ENCODE data around the gene CNN2.

Gene CNN2

DNA sequence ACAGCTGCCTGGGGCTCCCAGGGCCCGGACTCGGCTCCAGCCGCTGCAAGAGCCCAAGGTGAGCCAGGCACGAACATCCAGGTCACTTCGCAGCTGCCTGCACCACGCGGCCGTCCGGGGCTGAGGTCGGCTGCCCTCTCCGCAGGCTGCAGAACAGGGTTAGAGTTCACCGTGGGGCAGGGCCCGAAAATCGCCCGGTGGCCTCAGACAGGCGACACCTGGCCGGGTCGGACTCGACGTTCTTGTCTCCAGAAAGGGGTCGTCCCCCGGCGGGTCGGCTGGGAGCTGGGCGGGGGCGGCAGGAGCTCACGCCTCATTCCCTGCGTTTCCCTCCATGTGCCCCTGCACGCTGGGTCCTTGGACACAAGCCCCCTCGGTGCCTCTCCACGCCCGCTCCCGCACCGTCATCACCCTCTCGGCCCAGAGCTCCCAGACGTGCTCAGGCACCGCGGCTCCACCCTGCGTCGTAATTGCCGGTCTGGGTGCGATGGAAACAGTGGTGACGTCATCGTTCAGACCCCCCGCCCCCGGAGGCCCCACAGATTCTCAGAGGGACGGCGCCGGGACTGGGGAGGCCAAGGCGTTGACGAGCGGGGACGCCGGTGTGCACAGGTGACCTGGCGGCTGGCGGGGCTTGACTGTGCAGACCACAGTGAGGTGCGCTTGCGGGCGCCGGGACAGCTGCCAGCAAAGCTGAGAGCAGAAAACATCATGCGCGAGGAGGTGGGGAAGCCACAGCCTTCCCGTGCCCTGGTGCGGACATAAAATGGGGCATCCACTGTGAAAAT, 30.2 kb upstream of the CNN2 start:
- DNase-seq, result no peak

DNA sequence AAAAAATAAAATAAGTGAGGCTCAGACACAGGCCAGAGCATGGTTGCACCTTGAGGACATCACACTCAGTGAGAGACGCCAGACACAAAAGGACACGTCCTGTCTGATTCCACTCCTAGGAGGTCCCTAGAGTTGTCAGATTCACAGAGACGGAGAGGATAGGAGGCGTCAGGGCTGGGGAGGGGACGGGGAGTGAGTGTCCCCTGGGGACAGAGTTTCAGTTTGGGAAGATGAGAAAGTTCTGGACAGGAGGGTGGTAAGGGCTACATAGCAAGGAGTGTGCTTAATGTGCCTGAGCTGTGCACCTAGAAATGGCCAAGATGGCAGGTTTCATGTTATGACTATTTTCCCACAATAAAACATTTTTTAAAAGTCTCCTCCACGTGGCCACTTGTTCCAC, 28.3 kb upstream of the CNN2 start:
- no peak for DNase-seq

DNA sequence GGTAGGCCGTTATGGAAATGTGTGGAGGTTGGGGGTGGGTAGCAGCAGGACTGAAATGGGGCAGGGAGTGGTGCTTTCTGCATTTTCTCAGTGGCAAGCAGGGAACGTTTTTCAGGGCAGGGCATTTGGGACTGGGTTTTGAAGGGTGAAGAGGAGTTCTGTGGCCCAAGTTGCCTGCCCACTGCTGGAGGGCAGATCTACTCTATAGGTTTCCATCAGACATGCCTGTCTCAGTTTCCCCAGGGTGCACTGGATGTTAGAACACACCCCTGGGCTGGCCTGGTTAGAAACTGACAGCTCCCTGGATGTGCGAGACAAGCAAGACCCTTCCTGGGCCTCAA, 27.1 kb upstream of the CNN2 start:
- no peak for DNase-seq

DNA sequence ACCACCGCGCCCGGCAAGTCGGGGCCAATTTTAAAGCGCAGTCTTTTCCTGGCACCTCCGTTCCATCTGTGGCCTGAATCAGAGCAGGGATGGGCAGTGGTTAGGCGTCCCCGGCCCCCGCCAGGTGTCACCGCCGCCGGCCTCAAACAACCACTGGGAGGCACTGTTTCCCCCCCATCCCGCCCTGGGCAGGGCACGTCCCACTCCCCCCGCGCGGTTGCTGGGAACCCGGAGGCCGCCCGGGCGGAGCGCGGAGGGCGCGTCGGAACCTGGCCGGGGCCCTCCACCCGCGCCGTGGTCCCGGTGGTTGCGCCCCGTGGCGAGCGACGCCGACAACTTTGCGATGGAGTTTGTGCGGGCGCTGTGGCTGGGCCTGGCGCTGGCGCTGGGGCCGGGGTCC, 26.3 kb upstream of the CNN2 start, which contains the start of gene GRIN3B:
Gene GRIN3B, plus strand, starts transcription at position 325 of the 400 bp plus-strand sequence. Its CDS starts 19 bp downstream, at position 344.
- DNase-seq, result no peak

DNA sequence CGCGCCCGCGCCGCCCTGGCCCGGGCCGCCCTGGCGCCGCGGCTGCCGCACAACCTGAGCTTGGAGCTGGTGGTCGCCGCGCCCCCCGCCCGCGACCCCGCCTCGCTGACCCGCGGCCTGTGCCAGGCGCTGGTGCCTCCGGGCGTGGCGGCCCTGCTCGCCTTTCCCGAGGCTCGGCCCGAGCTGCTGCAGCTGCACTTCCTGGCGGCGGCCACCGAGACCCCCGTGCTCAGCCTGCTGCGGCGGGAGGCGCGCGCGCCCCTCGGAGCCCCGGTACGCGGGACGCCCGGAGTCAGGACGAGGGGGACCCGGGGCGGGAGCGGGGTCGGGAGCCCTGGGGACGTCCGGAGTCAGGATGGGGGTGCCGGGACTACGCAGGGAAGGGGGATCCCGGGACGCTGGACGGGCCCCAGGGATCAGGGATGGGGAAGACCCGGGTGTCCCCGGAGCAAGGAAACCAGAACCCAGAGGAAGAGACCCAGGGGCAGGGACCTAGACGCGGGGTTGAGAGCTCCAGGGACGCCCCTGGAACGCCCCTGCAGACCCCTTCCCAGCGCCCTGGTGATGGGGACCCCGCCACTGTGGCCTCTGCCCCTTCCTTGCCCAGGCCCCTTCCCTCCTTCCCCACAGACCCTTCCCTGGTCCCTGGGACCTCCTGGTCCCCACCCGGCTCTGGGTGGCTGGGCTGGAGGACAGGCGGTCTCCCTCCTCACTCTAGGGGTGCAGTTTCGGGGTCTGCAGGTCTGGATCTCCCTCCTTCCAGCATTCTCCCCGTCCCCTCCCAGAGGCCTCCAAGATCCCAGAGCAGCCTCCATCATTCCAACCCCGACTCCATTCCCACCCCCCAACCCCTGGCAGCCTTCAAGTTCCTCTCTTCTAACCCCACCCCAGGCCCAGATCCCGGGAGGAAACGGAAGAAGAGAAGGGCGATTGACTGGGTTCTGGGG, 25.5 kb upstream of the CNN2 start:
- no peak for DNase-seq

DNA sequence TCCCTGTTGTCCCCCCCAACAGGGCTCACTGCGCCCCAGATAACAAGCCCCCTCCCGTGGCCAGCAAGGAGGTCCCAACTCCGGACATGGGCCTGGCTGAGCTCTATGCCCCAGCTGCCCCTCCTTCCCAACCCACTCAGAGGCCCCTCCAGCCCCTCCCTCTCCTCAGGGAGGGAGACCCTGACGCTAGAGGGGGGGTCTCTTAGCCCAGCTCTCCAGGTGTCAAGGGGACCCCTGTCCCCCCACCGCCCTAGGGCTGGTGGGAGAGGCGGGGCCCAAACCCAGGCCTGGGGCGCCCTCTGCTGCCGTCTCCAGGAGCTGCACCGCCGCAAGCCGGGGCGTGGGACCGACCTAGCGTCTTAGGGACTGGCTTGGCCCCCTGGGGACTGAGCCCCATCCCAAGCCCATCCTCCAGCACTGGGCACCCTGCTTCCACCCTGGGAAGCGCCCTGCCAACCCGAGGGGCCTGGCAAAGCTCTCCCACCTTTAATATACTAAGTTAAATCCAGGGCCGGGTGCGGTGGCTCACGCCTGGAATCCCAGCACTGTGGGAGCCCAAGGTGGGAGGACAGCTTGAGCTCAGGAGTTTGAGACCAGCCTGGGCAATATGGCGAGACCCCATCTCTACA, 24.8 kb upstream of the CNN2 start:
- no peak for DNase-seq

DNA sequence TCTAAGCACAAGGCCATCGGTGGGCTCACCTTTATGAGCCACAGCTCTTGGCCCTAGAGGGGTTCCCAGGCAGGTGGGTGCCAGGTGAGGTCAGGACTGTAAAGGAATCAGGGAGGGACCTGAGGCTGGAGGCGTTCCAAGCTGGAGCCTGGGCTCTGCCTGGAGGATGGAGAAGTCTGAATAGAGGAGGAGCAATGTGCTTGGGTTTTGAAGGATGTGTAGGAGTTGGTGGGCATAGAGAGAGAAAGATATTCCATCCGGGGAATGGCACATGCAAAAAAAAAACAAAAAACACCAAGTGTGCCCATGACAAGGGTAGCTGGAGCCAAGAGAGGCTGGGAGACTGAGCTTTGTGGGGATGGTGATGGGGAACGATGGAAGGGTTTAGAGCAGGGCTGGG, 23.8 kb upstream of the CNN2 start:
- DNase-seq, result no peak

DNA sequence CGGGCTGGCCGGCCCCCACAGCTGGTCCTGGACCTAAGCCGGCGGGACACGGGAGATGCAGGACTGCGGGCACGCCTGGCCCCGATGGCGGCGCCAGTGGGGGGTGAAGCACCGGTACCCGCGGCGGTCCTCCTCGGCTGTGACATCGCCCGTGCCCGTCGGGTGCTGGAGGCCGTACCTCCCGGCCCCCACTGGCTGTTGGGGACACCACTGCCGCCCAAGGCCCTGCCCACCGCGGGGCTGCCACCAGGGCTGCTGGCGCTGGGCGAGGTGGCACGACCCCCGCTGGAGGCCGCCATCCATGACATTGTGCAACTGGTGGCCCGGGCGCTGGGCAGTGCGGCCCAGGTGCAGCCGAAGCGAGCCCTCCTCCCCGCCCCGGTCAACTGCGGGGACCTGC, 23.1 kb upstream of the CNN2 start:
- no peak for DNase-seq

DNA sequence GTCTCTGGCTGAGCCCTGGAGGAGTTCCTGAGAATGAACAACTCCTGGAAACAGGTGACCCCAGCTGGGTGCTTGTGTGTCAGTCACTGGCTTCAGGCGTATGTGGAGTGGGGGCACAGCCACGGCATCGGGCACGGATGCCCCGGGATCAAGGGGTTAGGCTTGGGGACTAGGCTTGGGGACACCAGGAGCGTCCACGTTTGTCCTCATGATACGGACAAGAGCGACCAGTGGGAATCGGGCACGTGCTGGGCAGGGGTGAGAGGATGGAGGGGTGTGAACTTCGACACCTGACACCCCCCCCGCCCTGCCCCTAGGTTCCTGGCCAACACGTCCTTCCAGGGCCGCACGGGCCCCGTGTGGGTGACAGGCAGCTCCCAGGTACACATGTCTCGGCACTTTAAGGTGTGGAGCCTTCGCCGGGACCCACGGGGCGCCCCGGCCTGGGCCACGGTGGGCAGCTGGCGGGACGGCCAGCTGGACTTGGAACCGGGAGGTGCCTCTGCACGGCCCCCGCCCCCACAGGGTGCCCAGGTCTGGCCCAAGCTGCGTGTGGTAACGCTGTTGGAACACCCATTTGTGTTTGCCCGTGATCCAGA, 22.1 kb upstream of the CNN2 start:
- no peak for DNase-seq

DNA sequence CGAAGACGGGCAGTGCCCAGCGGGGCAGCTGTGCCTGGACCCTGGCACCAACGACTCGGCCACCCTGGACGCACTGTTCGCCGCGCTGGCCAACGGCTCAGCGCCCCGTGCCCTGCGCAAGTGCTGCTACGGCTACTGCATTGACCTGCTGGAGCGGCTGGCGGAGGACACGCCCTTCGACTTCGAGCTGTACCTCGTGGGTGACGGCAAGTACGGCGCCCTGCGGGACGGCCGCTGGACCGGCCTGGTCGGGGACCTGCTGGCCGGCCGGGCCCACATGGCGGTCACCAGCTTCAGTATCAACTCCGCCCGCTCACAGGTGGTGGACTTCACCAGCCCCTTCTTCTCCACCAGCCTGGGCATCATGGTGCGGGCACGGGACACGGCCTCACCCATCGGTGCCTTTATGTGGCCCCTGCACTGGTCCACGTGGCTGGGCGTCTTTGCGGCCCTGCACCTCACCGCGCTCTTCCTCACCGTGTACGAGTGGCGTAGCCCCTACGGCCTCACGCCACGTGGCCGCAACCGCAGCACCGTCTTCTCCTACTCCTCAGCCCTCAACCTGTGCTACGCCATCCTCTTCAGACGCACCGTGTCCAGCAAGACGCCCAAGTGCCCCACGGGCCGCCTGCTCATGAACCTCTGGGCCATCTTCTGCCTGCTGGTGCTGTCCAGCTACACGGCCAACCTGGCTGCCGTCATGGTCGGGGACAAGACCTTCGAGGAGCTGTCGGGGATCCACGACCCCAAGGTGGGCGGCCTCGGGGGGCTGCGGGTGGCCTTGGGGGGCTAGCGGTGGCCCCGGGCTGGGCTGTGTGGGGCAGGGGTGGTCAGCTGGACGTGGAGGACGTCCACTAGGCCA, 21.4 kb upstream of the CNN2 start:
- no peak for DNase-seq

DNA sequence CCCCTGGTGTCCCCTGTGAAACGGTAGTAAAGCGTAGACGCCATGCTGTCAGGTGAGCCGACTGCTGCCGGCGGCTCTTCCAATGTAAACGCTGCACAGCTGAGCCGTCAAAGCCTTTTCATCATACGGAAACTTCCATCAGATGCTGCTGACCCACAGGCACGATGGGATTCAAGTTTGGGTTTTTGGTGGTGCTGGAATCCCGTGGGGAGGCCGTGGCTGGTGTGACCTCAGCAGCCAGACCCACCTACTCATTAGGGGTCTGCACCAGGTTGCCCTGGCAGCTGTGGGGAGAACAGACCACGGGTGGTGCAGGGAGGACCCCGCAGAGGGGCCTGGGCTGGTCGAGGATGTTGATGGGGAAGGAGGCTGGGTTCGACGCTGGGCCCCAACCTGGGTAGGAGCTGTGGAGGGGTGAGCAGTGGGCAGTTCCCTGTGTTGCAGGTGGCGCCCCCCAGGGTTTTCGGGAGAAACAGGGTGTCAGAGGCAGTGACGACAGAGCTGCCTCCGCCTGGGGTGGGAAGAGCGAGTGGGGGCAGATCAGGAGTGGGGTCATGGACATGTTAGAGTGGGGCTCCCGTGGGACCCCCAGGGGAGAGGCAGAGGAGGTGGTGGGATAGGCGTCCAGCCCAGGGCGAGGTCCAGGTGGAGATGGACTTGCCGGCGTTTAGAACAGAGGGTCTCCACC, 19.6 kb upstream of the CNN2 start:
- DNase-seq, result no peak

DNA sequence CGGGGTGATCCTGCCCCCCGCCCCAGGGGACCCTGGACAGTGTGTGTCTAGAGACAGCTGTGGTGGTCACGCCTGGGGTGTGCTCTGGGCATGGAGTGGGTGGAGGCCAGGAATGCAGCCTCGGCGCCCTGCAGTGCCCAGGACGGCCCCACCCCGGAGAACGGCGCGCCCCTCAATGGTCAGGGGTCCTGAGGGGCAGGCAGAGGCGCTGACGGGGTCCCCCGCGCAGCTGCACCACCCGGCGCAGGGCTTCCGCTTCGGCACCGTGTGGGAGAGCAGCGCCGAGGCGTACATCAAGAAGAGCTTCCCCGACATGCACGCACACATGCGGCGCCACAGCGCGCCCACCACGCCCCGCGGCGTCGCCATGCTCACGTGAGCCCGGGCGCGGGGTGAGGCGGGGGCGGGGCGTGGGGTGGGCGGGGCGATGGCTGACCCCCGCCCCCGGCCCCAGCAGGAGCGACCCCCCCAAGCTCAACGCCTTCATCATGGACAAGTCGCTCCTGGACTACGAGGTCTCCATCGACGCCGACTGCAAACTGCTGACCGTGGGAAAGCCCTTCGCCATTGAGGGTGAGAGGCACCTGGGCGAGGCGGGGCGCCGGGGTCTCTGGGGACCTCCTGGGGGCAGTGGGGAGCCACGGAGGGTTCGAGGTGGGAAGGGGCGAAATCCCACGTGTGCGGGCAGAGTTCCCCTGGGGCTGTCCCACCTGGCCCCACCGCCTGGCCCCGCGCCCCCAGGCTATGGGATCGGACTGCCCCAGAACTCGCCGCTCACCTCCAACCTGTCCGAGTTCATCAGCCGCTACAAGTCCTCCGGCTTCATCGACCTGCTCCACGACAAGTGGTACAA, 18.8 kb upstream of the CNN2 start:
- DNase-seq, result no peak

DNA sequence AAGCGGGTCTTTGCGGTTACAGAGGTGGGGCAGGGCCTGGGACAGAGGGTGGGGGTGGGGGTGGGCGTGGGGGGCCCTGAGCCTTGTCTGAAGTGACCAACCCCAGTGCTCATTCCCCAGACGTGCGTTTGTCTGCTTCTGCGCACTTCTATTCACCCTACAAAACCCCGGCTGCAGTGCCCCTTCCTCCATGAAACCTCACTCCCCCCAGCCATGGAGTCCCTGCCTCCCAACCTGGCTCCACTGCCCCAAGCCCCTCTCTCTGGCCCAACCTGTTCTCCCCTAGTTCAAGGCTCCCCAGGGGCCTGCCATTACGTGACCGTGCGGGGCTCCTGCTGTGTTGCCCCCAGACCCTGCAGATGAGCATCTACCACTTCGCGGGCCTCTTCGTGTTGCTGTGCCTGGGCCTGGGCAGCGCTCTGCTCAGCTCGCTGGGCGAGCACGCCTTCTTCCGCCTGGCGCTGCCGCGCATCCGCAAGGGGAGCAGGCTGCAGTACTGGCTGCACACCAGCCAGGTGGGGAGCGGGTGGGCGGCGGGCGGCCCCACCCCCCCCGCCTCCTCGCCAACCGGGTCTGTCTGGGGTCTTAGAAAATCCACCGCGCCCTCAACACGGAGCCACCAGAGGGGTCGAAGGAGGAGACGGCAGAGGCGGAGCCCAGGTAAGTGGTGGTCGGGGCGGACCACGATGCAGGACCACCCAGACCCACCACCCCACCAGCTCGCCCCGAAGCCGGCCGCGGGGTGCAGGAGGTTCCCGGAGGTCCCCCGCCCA, 18.0 kb upstream of the CNN2 start:
- DNase-seq, result no peak

DNA sequence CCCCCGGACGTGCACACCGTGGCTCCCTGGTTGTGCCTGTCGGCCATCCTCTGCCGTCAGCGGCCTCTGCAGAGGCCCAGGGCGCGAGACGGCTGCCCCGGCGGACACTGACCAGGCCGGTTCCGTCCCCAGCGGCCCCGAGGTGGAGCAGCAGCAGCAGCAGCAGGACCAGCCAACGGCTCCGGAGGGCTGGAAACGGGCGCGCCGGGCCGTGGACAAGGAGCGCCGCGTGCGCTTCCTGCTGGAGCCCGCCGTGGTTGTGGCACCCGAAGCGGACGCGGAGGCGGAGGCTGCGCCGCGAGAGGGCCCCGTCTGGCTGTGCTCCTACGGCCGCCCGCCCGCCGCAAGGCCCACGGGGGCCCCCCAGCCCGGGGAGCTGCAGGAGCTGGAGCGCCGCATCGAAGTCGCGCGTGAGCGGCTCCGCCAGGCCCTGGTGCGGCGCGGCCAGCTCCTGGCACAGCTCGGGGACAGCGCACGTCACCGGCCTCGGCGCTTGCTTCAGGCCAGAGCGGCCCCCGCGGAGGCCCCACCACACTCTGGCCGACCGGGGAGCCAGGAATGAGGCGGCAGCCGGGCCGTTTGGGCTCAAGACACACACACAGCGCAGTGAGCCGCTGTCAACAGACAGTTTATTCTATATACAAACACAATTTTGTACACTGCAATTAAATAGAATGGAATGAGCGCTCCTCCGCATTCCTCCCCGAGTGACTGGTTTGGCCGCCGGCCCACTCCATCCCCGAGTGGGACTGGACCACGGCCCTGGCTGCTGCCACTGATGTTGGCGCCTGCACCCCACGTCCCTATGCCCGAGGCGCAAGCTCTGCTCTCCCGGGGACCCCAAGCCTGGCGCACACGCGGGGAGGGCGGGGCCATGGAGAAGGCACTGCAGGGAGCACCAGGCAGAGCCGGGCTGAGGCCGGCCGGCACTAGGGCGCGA, 17.1 kb upstream of the CNN2 start:
- DNase-seq, result no peak

DNA sequence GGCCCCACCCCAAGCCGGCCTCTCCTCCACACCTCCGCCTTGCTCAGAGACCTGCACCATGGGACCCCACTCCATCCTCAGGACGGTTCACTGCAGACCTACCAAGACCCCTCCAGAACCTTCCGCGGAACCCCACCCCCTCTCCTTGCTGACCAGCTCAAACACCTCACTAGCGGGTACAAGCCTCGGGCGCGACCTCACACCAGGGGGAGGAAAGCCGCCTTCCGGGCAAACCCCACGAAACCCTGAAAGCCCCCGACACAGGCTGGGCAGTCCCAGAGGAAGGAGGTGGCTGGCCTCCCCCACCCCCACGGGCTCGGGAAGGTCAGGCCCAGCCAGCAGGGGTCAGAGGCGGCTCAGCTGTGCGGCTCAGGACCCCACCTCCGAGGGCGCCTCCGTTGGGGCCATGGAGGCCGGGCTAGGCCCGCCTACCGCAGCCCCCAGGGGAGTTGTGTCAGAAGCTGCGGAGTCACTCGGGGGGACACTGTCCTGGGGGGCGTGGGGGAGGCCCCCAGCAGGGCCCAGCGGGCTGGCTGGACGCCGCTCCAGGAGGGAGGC, 16.3 kb upstream of the CNN2 start:
- no peak for DNase-seq

DNA sequence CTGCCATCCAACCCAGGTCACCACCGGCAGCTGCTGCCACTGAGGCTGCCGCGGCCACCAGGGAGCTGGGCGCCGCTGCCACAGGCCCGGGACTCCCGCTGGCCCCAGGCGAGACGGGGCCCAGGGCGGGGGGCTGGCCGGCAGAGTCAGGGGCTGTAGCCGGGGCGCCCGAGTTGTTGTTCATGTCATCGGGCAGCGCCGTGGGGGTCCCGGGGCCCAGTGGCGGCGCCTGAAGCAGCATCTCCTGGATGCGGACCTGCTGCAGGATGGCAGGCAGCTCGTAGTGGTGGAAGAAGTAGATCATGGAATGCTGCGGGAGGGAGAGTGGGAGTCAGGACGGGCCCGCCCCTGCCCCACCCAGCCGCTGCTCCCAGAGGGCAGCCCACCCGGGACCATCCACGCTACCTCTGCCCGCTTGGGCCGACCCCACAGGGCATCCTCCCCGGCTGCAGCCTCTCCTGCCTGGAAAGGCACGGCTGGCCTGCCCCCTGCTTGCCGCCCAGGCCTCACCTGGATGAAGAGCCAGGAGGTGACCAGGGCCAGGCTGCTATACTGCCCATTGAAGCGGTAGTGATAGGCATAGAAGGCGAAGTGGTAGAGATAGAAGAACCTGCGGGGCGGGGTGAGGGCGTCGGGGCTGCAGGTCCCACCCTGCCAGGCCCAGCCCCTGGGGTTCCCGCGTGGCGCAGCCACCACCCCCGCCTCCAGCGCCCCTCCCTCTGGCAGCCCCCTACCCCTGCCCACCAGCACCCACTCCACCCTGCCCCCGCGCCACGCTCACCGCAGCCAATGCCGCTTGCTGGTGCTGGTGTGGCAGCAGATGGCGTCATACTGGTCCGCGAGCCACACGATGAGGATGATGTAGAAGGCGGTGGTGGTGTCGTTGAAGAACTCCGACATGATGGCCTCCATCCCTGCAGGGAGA, 15.6 kb upstream of the CNN2 start:
- no peak for DNase-seq

DNA sequence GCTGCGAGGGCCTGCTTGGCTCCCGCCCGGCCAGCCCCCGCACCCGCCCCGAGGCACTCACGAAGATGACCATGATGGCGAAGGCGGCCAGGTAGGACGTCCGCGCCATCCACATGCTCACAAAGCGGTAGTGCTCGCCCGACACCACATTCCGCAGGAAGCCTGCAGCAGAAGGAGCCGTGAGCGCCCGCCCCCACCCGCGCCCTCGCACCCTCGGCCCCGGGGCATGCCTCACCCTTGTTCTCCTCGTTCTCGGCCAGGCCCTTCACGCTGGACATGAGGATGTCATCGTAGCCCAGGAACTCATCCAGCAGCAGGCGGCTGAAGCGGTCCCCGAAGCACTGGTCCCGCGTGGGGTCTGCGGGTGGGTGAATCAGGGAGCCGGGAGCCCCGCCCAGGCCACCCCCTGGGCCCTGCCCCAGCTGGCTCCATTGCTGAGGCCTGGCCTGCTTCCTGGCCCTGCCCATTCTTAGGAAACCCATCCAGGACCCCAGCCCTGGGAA, 14.5 kb upstream of the CNN2 start:
- DNase-seq, result no peak

All from GF-D8 (cell line).